ENCODE measurements around the gene TIMMDC1. TPM values are rescaled to one million over a fixed set of nuclear protein-coding genes. Genes with fewer than 3 reads are reported as not detected.

TIMMDC1 gene
- total and polyA plus RNA-seq, 9 of the 15 experiments (the other 6 are each of a cell fraction or from before 2014, with no cell fraction given), result 62.1 to 226 (median 86.6) TPM

GRCh38 chr3:119559441-119559963 lies 61.2 kb downstream of the TIMMDC1 start, which contains the start of gene CD80 (continued):
- TF ChIP-seq ZNF143 (CRISPR knock-in tag; IDR thresholded peaks at IDR 0.05) (no peak), PCBP1 (IDR thresholded peaks at IDR 0.05; ENCODE audit: low read depth, low read length, poor library complexity, severe bottlenecking) (no peak), ARID3A (IDR thresholded peaks at IDR 0.05; ENCODE audit: borderline replicate concordance, low read depth, low read length) (no peak), ARID3B (CRISPR knock-in tag; IDR thresholded peaks at IDR 0.05; ENCODE audit: borderline replicate concordance) (no peak), RAD21 (CRISPR knock-in tag; conservative IDR thresholded peaks at IDR 0.05 in 1 of 2, IDR thresholded peaks at IDR 0.05 in 1 of 2) (peak; percentile 54 to 67), DMBX1 (CRISPR knock-in tag; IDR thresholded peaks at IDR 0.05; ENCODE audit: borderline replicate concordance) (0 out of 2 replicates have a peak, but pooled peaks have one; percentile 29), TAF7 (tag; IDR thresholded peaks at IDR 0.05) (peak; percentile 77), POU5F1 (IDR thresholded peaks at IDR 0.05; ENCODE audit: borderline replicate concordance, low read depth, low read length, partially characterized antibody) (no peak), PRDM10 (IDR thresholded peaks at IDR 0.05; ENCODE audit: partially characterized antibody) (no peak), TSC22D4 (tag; IDR thresholded peaks at IDR 0.05) (no peak), MITF (IDR thresholded peaks at IDR 0.05) (no peak), KLF13 (tag; IDR thresholded peaks at IDR 0.05; ENCODE audit: borderline replicate concordance, low read depth) (no peak), NFYB (IDR thresholded peaks at IDR 0.05; ENCODE audit: extremely low read depth, insufficient read length) (no peak), NCOR1 (IDR thresholded peaks at IDR 0.05) (no peak), ETV1 (tag; conservative IDR thresholded peaks at IDR 0.05; ENCODE audit: low read depth) (no peak), PHB2 (IDR thresholded peaks at IDR 0.05; ENCODE audit: low read depth) (no peak), PKNOX1 (IDR thresholded peaks at IDR 0.05) (0 out of 2 replicates have a peak, but pooled peaks have one; percentile 34), SAFB (IDR thresholded peaks at IDR 0.05; ENCODE audit: borderline replicate concordance, low read depth, low read length) (no peak)
